Trophoblast cell (in vitro differentiated cells and primary cell): ENCODE data around the gene IL1RAPL1.

Experiments
- DNase-seq, 2 donors: peaks; one replicate each; pipeline ENCODE4 v3.0.0-alpha.2; 2016
- H2AFZ ChIP-seq: 2 replicates; pipeline ENCODE4 v1.6.1; 2013; ENCODE audit warnings: low read length, moderate library complexity, mild to moderate bottlenecking; ENCODE audit not compliant: insufficient read depth, poor library complexity
- H2AK5ac ChIP-seq: 2 replicates; pipeline ENCODE4 v1.6.1; 2013; ENCODE audit warnings: mild to moderate bottlenecking, low read length
- H2BK120ac ChIP-seq: 2 replicates; pipeline ENCODE4 v1.6.1; 2013; ENCODE audit warnings: low read length, mild to moderate bottlenecking, moderate library complexity; ENCODE audit not compliant: insufficient read depth, poor library complexity
- H2BK12ac ChIP-seq: 2 replicates; pipeline ENCODE4 v1.6.1; 2013; ENCODE audit warnings: mild to moderate bottlenecking, low read length, moderate library complexity
- H2BK5ac ChIP-seq: 2 replicates; pipeline ENCODE4 v1.6.1; 2013; ENCODE audit warnings: low read length, low read depth, moderate library complexity, mild to moderate bottlenecking; ENCODE audit not compliant: poor library complexity
- H3K14ac ChIP-seq: 2 replicates; pipeline ENCODE4 v1.6.1; 2013; ENCODE audit warnings: mild to moderate bottlenecking, low read length
- H3K18ac ChIP-seq: 2 replicates; pipeline ENCODE4 v1.6.1; 2013; ENCODE audit warnings: mild to moderate bottlenecking, low read length
- H3K23ac ChIP-seq: 2 replicates; pipeline ENCODE4 v1.6.1; 2013; ENCODE audit warnings: low read length
- H3K27ac ChIP-seq: 2 replicates; pipeline ENCODE4 v1.5.1; 2013; ENCODE audit warnings: low read depth, mild to moderate bottlenecking, inconsistent platforms, low read length, moderate library complexity
- H3K27me3 ChIP-seq: 2 replicates; pipeline ENCODE4 v1.6.1; 2013; ENCODE audit warnings: inconsistent platforms, mild to moderate bottlenecking, low read length, moderate library complexity; ENCODE audit not compliant: insufficient read depth
- H3K36me3 ChIP-seq, 2 experiments: 1 replicate in 1 of 2; 2 replicates in 1 of 2; pipeline ENCODE4 v1.6.1; 2013; ENCODE audit warnings: low read length in 2 of 2, mild to moderate bottlenecking in 2 of 2, moderate library complexity in 1 of 2; ENCODE audit not compliant: insufficient read depth in 2 of 2, control insufficient read depth in 1 of 2
- H3K4ac ChIP-seq: 2 replicates; pipeline ENCODE4 v1.6.1; 2013; ENCODE audit warnings: low read depth, mild to moderate bottlenecking, low read length, moderate library complexity
- H3K4me1 ChIP-seq, 2 experiments: 1 replicate in 1 of 2; 2 replicates in 1 of 2; pipeline ENCODE4 v1.6.1; 2013; ENCODE audit warnings: low read length in 2 of 2, mild to moderate bottlenecking in 2 of 2, moderate library complexity in 1 of 2; ENCODE audit not compliant: insufficient read depth in 2 of 2, control insufficient read depth in 1 of 2
- H3K4me2 ChIP-seq: 2 replicates; pipeline ENCODE4 v1.6.1; 2013; ENCODE audit warnings: inconsistent platforms, mild to moderate bottlenecking, low read length, moderate library complexity
- H3K4me3 ChIP-seq: 2 replicates; pipeline ENCODE4 v1.5.1; 2013; ENCODE audit warnings: mild to moderate bottlenecking, low read depth, low read length, inconsistent platforms
- H3K79me1 ChIP-seq: one replicate; pipeline ENCODE4 v1.6.1; 2013; ENCODE audit warnings: low read length
- H3K79me2 ChIP-seq: 2 replicates; pipeline ENCODE4 v1.6.1; 2013; ENCODE audit warnings: low read length, mild to moderate bottlenecking; ENCODE audit not compliant: control insufficient read depth, insufficient read depth, poor library complexity
- H3K9ac ChIP-seq: 2 replicates; pipeline ENCODE4 v1.6.1; 2013; ENCODE audit warnings: mild to moderate bottlenecking, low read length
- H3K9me3 ChIP-seq: 2 replicates; pipeline ENCODE4 v1.6.1; 2013; ENCODE audit warnings: low read depth, mild to moderate bottlenecking, control low read depth, inconsistent platforms, low read length; ENCODE audit not compliant: insufficient read depth
- H4K12ac ChIP-seq: 2 replicates; pipeline ENCODE4 v1.6.1; 2013; ENCODE audit warnings: low read depth, mild to moderate bottlenecking, low read length, moderate library complexity
- H4K8ac ChIP-seq: 2 replicates; pipeline ENCODE4 v1.6.1; 2013; ENCODE audit warnings: low read depth, mild to moderate bottlenecking, low read length, moderate library complexity
- H4K91ac ChIP-seq: one replicate; pipeline ENCODE4 v1.6.1; 2013; ENCODE audit warnings: low read depth, mild to moderate bottlenecking, low read length, moderate library complexity
- WGBS: extraction: QIAGEN DNeasy Blood & Tissue Kit; methylation state at CpG from one replicate; pipeline ENCODE4 v1.1.7; 2013; ENCODE audit warnings: missing lambda C conversion rate; ENCODE audit not compliant: insufficient read length, insufficient coverage; ENCODE audit errors: extremely low coverage; 5-methylcytosine and 5-hydroxymethylcytosine counted together

Gene IL1RAPL1

DNA sequence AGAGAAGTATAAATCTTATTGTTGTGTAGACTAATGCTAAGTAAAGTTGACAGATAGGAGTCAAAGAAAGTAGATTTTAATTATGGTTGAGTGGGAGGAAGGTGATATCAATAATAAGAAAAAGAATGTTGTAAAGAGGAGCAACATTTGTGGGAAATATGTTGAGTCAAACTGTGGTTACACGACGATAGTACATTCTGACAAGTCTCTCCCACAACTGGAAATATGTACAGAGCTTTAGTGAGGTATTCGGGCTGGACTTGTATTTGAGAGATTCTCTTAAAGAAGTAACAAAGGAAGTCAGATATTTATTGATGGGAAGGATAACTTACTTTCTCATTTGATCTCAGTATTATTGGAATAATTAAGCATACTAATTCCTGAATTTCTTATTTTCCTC is 1102.8 kb downstream of the IL1RAPL1 start:
- Histone ChIP-seq H3K4ac (no peak overlapping the region), H4K91ac (no peak overlapping the region), H3K27ac (no peak overlapping the region), H3K79me2 (no peaks in the 10 kb centered on the region), H3K23ac (no peak overlapping the region), H3K27me3 (no peaks in the 10 kb centered on the region), H3K18ac (no peak overlapping the region), H3K36me3 (no peaks in the 10 kb centered on the region), H2AK5ac (no peak overlapping the region), H3K79me1 (no peaks in the 10 kb centered on the region), H3K9ac (no peak overlapping the region), H3K4me1 (no peaks in the 10 kb centered on the region), H3K9me3 (no peaks in the 10 kb centered on the region), H2BK5ac (no peak overlapping the region), H4K8ac (no peak overlapping the region), H2BK120ac (no peak overlapping the region), H3K4me2 (no peak overlapping the region), H3K14ac (no peak overlapping the region), H2AFZ (no peak overlapping the region), H4K12ac (no peak overlapping the region), H2BK12ac (no peak overlapping the region), H3K4me3 (no peak overlapping the region)
- no peak for DNase-seq
- no CpG with 5 or more reads among the region's 3 CpGs for WGBS

DNA sequence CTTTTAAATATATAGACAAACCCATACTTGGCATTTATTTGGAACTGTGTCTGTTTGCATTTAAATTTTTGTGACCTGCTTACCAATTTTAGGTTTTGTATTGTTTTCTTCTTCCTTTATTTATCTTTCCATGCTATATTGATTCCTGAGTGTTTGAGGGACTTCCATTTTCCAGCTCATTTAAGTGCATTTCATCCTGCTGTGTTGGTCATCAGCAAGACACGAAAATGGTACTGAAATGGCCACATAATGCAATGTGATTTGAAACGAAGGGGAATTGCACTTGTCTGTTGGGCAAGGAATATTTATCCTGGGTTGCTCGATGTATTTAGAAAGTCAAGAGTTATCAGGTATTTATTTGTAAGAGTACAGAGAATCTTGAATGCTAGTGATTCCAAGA is 1103.8 kb downstream of the IL1RAPL1 start:
- no peak for DNase-seq

DNA sequence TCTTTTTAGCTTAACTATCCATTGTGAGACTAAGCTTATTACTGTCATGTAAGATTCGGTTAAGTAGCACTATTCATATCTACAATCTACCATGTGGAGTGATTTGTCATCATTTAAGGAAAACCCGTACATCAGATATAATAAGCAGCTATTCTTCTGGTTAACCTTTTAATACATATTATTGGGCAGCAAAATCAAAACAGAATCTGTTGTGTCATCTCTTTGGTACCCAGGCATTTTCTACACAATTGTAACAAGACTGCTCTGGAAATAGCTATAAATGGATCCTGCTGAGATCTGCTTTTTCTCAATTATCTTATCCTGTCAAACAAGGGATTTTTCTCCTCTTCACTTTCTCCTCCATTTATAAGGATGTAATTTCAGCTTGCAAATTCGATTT is 1106.7 kb downstream of the IL1RAPL1 start:
- H3K4me1 ChIP-seq = no peaks in the 10 kb centered on the region
- H3K4me3 ChIP-seq = no peak overlapping the region
- H3K9me3 ChIP-seq = no peaks in the 10 kb centered on the region
- H3K36me3 ChIP-seq = no peaks in the 10 kb centered on the region
- H3K4ac ChIP-seq = no peak overlapping the region
- no peak overlapping the region for H3K18ac ChIP-seq
- no peak overlapping the region for H4K8ac ChIP-seq
- no peak overlapping the region for H3K23ac ChIP-seq
- H2BK120ac ChIP-seq = no peak overlapping the region
- no peak overlapping the region for H2BK12ac ChIP-seq
- no peak overlapping the region for H3K4me2 ChIP-seq
- H2AFZ ChIP-seq = no peak overlapping the region
- H3K9ac ChIP-seq = no peak overlapping the region
- WGBS = no CpG with 5 or more reads among the region's 3 CpGs
- H3K14ac ChIP-seq = no peak overlapping the region
- no peaks in the 10 kb centered on the region for H3K79me2 ChIP-seq
- no peak overlapping the region for H4K91ac ChIP-seq
- DNase-seq = no peak
- H3K27ac ChIP-seq = no peak overlapping the region
- H2BK5ac ChIP-seq = no peak overlapping the region
- H2AK5ac ChIP-seq = no peak overlapping the region
- no peaks in the 10 kb centered on the region for H3K79me1 ChIP-seq
- H4K12ac ChIP-seq = no peak overlapping the region
- no peaks in the 10 kb centered on the region for H3K27me3 ChIP-seq

More for the DNA sequence above, 1103.8 kb downstream of the IL1RAPL1 start:
- no CpG with 5 or more reads among the region's 3 CpGs for WGBS
- no peaks in the 10 kb centered on the region for H3K4me1 ChIP-seq
- H4K8ac ChIP-seq = no peak overlapping the region
- no peak overlapping the region for H4K91ac ChIP-seq
- H3K23ac ChIP-seq = no peak overlapping the region
- no peak overlapping the region for H3K14ac ChIP-seq
- H3K18ac ChIP-seq = no peak overlapping the region
- no peak overlapping the region for H3K9ac ChIP-seq
- H4K12ac ChIP-seq = no peak overlapping the region
- no peak overlapping the region for H3K27ac ChIP-seq
- H3K27me3 ChIP-seq = no peaks in the 10 kb centered on the region
- H2AFZ ChIP-seq = no peak overlapping the region
- H3K79me1 ChIP-seq = no peaks in the 10 kb centered on the region
- no peak overlapping the region for H3K4me2 ChIP-seq
- no peak overlapping the region for H3K4me3 ChIP-seq
- no peaks in the 10 kb centered on the region for H3K9me3 ChIP-seq
- H3K79me2 ChIP-seq = no peaks in the 10 kb centered on the region
- H2BK120ac ChIP-seq = no peak overlapping the region
- no peaks in the 10 kb centered on the region for H3K36me3 ChIP-seq
- no peak overlapping the region for H3K4ac ChIP-seq
- no peak overlapping the region for H2BK12ac ChIP-seq
- no peak overlapping the region for H2BK5ac ChIP-seq
- H2AK5ac ChIP-seq = no peak overlapping the region

DNA sequence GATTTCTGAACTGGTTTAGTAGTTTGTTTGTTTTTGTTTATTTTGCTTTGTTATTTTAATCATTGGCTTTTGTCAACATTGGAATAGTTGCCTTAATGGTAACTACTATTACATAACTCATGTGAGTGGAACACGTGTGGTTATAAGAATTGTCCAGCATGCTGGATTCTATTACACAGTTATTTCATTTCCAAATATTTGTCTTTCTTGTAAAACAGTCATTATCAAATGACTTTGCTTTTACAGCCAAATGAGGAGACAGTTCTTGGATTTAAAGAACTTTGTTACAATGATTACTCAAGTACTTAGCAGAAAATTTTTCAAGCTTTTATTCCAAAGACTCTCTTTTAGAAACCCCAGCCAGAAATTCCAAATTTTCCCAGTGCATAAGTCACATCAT is 1112.0 kb downstream of the IL1RAPL1 start:
- Histone ChIP-seq H2AK5ac (no peak overlapping the region), H4K12ac (no peak overlapping the region), H3K9me3 (no peaks in the 10 kb centered on the region), H4K8ac (no peak overlapping the region), H3K9ac (no peak overlapping the region), H3K4me1 (no peaks in the 10 kb centered on the region), H3K27ac (no peak overlapping the region), H3K79me2 (no peaks in the 10 kb centered on the region), H2BK5ac (no peak overlapping the region), H3K36me3 (no peaks in the 10 kb centered on the region), H3K27me3 (no peaks in the 10 kb centered on the region), H3K23ac (no peak overlapping the region), H3K4me3 (no peak overlapping the region), H4K91ac (no peak overlapping the region), H3K4ac (no peak overlapping the region), H3K79me1 (no peaks in the 10 kb centered on the region), H3K14ac (no peak overlapping the region), H2BK120ac (no peak overlapping the region), H3K18ac (no peak overlapping the region), H3K4me2 (no peak overlapping the region), H2BK12ac (no peak overlapping the region), H2AFZ (no peak overlapping the region)
- no CpG with 5 or more reads among the region's 1 CpG for WGBS
- DNase-seq = no peak
